Activated T-cell treated with anti-CD3 and anti-CD28 coated beads, Interleukin-2, amount 50 U/mL, for 4 hours (primary cell): Measurements from ENCODE around the gene SIVA1. TPM values are rescaled to one million over a fixed set of nuclear protein-coding genes. Genes with fewer than 3 reads are reported as not detected.
A peak's percentile ranks its signal among the peaks of the same experiment; 100 is the strongest.

Experiments
- ATAC-seq, 2 donors: fragments of 200-7000 bp; cut with Tn5 transposase; one replicate each; pipeline ENCODE4 v1.10.0; 2021
- DNase-seq: peaks from one replicate; pipeline ENCODE4 v3.0.0-alpha.2; 2020
- H3K27me3 Mint-ChIP-seq: one replicate; pipeline ENCODE4 v1.8.0; 2021; ENCODE audit warnings: low read depth, mixed read lengths
- H3K36me3 Mint-ChIP-seq: one replicate; pipeline ENCODE4 v1.8.0; 2022; ENCODE audit warnings: mixed read lengths; ENCODE audit not compliant: insufficient read depth
- H3K4me1 Mint-ChIP-seq: one replicate; pipeline ENCODE4 v1.8.0; 2021; ENCODE audit warnings: low read depth, mixed read lengths
- H3K4me3 Mint-ChIP-seq: one replicate; pipeline ENCODE4 v1.8.0; 2021; ENCODE audit warnings: mild to moderate bottlenecking, moderate library complexity, mixed read lengths
- H3K9me3 Mint-ChIP-seq: one replicate; pipeline ENCODE4 v1.8.0; 2021; ENCODE audit warnings: mixed read lengths
- total RNA-seq, 3 donors: library from RNA; stranded (reverse); gene quantifications; one replicate each; pipeline ENCODE4 v1.2.1, GENCODE V29; 2021

The SIVA1 gene
- total RNA-seq, 3 donors from 2014 or later = 135 to 157 (median 149) TPM

GRCh38 chr14:104758981-104759969, 6.3 kb downstream of the SIVA1 start:
- Mint-ChIP-seq H3K4me1 (peaks cover 22% of the 10 kb centered on the region), H3K27me3 (no peaks in the 10 kb centered on the region), H3K4me3 (no peak overlapping the region), H3K9me3 (no peaks in the 10 kb centered on the region), H3K36me3 (peaks cover 30% of the 10 kb centered on the region)
- DNase-seq (no peak), ATAC-seq (no peak)

DNA sequence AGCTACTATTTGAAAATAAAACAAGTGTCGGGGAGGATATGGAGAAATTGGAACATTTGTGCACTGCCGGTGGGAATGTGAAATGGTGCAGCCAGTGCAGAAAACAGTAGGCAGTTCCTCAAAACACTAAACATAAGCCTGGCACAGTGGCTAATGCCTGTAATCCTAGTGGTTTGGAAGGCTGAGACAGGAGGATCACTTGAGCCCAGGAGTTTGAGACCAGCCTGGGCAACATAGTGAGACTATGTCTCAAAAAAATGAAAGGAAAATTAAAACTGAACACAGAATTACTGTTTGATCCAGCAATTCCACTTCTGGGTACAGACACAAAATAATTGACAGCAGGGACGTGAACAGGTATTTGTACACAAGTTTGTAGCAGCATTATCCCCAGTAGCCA, 12.6 kb downstream of the SIVA1 start:
- H3K4me3 Mint-ChIP-seq = no peak overlapping the region
- DNase-seq (no peak), ATAC-seq (no peak)
- H3K27me3 Mint-ChIP-seq = no peaks in the 10 kb centered on the region
- H3K9me3 Mint-ChIP-seq = no peaks in the 10 kb centered on the region
- H3K36me3 Mint-ChIP-seq = peaks cover 10% of the 10 kb centered on the region
- peaks cover 3% of the 10 kb centered on the region for H3K4me1 Mint-ChIP-seq

DNA sequence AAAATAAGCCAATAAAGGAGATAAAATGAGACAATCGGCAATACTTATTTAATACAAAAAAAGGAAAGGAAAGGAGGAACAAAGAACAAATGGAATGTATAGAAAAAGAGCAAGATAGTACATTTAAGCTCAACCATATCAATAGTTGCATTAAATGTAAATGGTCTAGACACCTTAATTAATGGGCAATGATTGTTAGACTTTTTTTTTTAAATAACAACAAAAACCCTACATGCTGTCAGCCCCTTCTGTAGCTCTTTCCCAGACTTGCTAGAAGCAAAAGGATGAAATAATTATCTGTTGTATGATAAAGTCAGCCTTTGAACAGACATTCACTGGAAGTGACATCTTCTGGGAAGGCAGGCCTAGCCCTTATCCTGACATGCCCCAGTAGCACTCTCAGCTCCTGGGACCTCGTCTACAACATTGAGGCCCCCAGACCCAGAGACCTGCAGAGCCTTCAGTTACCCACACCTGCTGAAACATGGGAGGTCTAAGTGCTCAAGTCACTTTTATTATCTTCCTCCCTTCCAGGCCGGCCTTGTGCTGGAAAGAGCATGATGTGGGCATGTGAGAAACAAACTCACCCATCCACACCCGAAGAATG, 13.4 kb downstream of the SIVA1 start:
- ATAC-seq = no peak
- H3K36me3 Mint-ChIP-seq = peaks cover 13% of the 10 kb centered on the region
- H3K27me3 Mint-ChIP-seq = no peaks in the 10 kb centered on the region
- peaks cover 3% of the 10 kb centered on the region for H3K9me3 Mint-ChIP-seq
- no peak overlapping the region for H3K4me3 Mint-ChIP-seq
- no peak for DNase-seq
- H3K4me1 Mint-ChIP-seq = peaks cover 3% of the 10 kb centered on the region

GRCh38 chr14:104766863-104767633, 14.1 kb downstream of the SIVA1 start:
- peaks cover 3% of the 10 kb centered on the region for H3K4me1 Mint-ChIP-seq
- DNase-seq = no peak
- peaks cover 3% of the 10 kb centered on the region for H3K9me3 Mint-ChIP-seq
- ATAC-seq = no peak
- H3K4me3 Mint-ChIP-seq = no peak overlapping the region
- no peaks in the 10 kb centered on the region for H3K27me3 Mint-ChIP-seq
- H3K36me3 Mint-ChIP-seq = peaks cover 16% of the 10 kb centered on the region

DNA sequence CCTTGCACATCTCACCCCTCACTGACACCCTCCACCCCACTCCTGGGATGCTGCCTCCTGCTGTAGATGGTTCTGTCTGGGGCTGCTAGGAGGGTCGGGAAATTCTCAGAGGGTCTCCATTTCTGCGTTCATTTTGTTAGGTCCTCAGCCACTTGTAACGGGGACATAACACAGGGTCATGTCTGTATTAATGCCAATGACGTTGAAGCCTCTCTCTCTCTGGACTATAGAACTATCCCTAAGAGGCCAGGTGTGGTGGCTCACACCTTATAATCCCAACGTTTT, 14.6 kb downstream of the SIVA1 start:
- Mint-ChIP-seq H3K4me1 (peaks cover 3% of the 10 kb centered on the region), H3K36me3 (peaks cover 14% of the 10 kb centered on the region), H3K9me3 (peaks cover 3% of the 10 kb centered on the region), H3K4me3 (no peak overlapping the region), H3K27me3 (no peaks in the 10 kb centered on the region)
- DNase-seq (no peak), ATAC-seq (no peak)

DNA sequence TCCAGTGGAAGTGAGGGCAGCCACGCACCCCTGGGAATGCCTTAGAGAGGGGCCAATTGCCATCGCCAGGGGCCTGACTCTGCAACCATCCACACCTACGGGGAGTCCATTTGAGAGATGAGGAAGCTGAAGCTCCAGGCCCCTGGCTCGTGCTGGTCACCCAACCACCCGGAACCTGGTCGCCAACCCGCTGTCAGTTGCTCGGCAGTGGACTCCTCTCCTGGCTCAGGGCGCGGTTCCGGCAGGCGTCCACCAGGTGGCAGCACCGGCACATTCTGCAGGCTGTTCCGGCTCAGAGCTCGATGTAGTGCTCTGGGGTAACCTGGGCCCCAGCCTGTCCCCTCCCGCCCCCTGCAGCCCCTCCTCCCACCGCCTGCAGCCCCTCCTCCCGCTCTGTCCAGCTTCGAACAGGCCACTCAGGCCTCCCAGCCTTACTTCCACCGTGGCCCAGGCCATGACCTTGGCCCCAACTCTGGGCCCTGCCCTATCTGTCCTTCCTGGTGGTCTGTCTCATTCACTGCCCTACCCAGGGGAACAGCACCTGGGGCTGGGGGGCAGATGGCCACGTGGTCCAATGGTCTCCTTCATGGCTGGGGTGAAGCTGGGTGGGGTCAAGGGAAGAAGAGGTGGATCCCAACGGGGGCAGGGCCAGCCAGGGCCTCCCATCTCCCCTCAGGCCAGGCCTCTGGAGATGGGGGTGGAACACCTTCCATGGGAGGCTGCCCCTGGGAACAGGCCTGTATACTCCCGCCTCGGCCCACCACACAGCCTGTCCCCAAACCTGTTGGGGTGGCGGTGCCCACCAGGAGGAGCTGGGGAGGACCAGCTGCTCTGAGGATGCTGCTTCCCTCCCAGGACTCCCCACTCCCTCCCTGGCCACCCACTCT, 15.7 kb downstream of the SIVA1 start:
- Mint-ChIP-seq H3K4me3 (no peak overlapping the region), H3K36me3 (peaks cover 17% of the 10 kb centered on the region), H3K9me3 (peaks cover 3% of the 10 kb centered on the region), H3K27me3 (no peaks in the 10 kb centered on the region), H3K4me1 (peaks cover 3% of the 10 kb centered on the region)
- ATAC-seq = peak; percentile 96 to 97
- peak; percentile 95 for DNase-seq

DNA sequence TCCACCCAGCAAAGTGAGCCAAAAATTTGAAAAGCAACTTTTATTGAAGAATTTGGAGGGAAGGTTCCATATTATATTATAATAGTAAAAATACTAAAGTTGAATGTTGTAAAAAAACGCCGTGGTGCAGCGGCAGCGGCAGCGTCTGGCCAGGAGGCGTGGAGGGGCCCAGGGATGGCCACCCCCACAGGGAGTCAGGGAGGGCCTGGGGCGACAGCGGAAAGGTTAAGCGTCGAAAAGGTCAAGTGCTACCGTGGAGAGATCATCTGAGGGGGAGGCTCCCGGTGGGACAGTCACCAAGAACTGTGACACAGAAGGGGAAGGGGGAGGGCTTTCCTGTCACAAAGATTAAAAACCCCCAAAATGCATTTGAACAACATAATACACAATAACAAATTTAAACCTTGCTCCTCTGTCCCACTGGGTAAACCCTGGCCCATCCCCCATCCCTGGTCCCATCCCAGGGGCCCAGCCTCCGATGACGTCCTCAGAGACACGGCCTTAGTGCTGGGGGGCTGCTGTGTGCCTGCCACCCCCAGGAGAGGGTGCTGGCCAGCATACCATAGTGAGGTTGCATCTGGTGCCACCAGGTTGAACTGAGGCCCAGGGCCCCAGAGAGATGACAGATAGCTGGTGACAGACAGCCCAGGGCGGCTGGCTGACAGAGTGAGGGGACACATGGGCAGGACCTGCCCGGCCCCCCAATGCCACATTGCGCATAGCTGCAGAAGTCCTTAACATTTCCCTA, 16.6 kb downstream of the SIVA1 start:
- DNase-seq = no peak
- Mint-ChIP-seq H3K9me3 (peaks cover 3% of the 10 kb centered on the region), H3K4me3 (no peak overlapping the region)

DNA sequence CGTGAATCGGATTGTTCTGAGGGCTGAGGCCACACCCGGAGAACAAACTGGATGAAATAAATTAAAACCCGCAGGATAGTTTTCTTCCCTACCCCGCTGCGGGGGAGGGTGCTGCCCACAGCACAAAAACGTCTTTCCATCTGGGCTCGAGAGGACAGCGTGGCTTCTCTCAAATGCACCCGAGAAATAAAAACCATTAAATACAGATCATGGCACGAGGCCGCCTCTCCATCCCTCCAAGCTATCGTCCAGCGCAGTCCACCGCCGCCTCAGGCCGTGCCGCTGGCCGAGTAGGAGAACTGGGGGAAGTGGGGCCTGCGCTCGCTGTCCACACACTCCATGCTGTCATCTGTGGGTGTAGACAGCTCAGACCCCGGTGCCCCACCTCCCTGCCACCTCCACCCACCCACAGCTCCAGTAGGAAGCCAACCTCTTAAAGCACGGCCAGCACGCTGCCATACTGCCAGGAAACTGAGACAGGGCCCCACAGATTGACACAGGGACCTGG, 17.2 kb downstream of the SIVA1 start:
- Mint-ChIP-seq H3K4me3 (no peak overlapping the region), H3K27me3 (no peaks in the 10 kb centered on the region), H3K4me1 (peaks cover 3% of the 10 kb centered on the region), H3K36me3 (peaks cover 17% of the 10 kb centered on the region), H3K9me3 (peaks cover 3% of the 10 kb centered on the region)
- ATAC-seq (no peak), DNase-seq (no peak)

More for the DNA sequence above, 16.6 kb downstream of the SIVA1 start:
- H3K27me3 Mint-ChIP-seq = no peaks in the 10 kb centered on the region
- peaks cover 3% of the 10 kb centered on the region for H3K4me1 Mint-ChIP-seq
- H3K36me3 Mint-ChIP-seq = peaks cover 17% of the 10 kb centered on the region
- ATAC-seq = no peak

GRCh38 chr14:104770851-104771272, 17.9 kb downstream of the SIVA1 start:
- Mint-ChIP-seq H3K4me1 (peaks cover 3% of the 10 kb centered on the region), H3K36me3 (peaks cover 17% of the 10 kb centered on the region), H3K9me3 (peaks cover 3% of the 10 kb centered on the region), H3K27me3 (no peaks in the 10 kb centered on the region), H3K4me3 (no peak overlapping the region)
- no peak for ATAC-seq
- no peak for DNase-seq

- no peaks in the 10 kb centered on the region for H3K27me3 Mint-ChIP-seq
- ATAC-seq (no peak), DNase-seq (no peak)
- H3K36me3 Mint-ChIP-seq = peaks cover 20% of the 10 kb centered on the region
- H3K9me3 Mint-ChIP-seq = peaks cover 3% of the 10 kb centered on the region
- peaks cover 3% of the 10 kb centered on the region for H3K4me1 Mint-ChIP-seq
- H3K4me3 Mint-ChIP-seq = no peak overlapping the region
These were observed 18.4 kb downstream of the SIVA1 start for GRCh38 chr14:104771374-104771773.

GRCh38 chr14:104771918-104772706, 19.2 kb downstream of the SIVA1 start:
- peaks cover 3% of the 10 kb centered on the region for H3K9me3 Mint-ChIP-seq
- ATAC-seq (no peak), DNase-seq (no peak)
- H3K27me3 Mint-ChIP-seq = no peaks in the 10 kb centered on the region
- no peak overlapping the region for H3K4me3 Mint-ChIP-seq
- peaks cover 22% of the 10 kb centered on the region for H3K36me3 Mint-ChIP-seq
- H3K4me1 Mint-ChIP-seq = peaks cover 3% of the 10 kb centered on the region

GRCh38 chr14:104772707-104773504, 20.0 kb downstream of the SIVA1 start:
- Mint-ChIP-seq H3K9me3 (peaks cover 3% of the 10 kb centered on the region), H3K36me3 (peaks cover 22% of the 10 kb centered on the region), H3K4me1 (peaks cover 3% of the 10 kb centered on the region), H3K4me3 (no peak overlapping the region), H3K27me3 (no peaks in the 10 kb centered on the region)
- no peak for DNase-seq
- no peak for ATAC-seq
